ENCODE data around the gene SLC9A3.

The SLC9A3 gene

DNA sequence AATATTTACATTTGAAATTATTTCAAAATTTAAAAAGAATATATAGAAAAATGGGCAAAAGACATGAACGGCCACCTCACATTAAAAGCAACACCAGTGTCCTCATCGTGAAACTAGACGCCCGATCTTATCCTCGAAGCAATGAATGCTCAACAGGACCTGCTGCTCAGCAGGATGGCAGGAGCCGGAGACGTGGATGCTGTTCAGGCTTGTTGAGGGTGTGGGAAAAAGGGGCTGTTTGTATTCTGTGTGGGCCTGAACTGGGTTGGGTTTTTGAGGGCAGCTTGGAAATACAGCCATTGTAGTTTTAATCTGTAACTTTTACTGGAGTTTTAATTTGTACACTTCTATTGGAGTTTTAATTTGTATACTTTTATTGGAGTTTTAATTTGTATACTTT lies 60.9 kb downstream of the SLC9A3 start:
- Histone ChIP-seq H3K9ac (ENCODE audit: low read depth, low read length) (no peak overlapping the region), H2AFZ (ENCODE audit: low read depth, low read length) (no peak overlapping the region), H4K20me1 (ENCODE audit: insufficient read depth, low read length) (peaks cover 7% of the 10 kb centered on the region), H3K36me3 (ENCODE audit: insufficient read depth, low read length) (peaks cover 73% of the 10 kb centered on the region), H3K4me1 (ENCODE audit: insufficient read depth, low read length) (no peaks in the 10 kb centered on the region), H3K79me2 (ENCODE audit: insufficient read depth, low read length) (0 out of 2 replicates have a peak, but pooled peaks cover 4% of the 10 kb centered on the region), H3K4me3 (ENCODE audit: low read depth in 1 of 2, low read length in 2 of 2) (no peak overlapping the region), H3K9me3 (ENCODE audit: insufficient read depth, low read length, severe bottlenecking) (no peaks in the 10 kb centered on the region), H3K27ac (ENCODE audit: low read length) (no peak overlapping the region), H3K27me3 (ENCODE audit: insufficient read depth, low read length, poor library complexity) (no peaks in the 10 kb centered on the region), H3K4me2 (ENCODE audit: insufficient read depth, low read length) (no peak overlapping the region)
- no peak for TF ChIP-seq EZH2 (IDR thresholded peaks at IDR 0.05; ENCODE audit: borderline replicate concordance, low read depth, low read length, severe bottlenecking)
- TF ChIP-seq, protein P1, sequence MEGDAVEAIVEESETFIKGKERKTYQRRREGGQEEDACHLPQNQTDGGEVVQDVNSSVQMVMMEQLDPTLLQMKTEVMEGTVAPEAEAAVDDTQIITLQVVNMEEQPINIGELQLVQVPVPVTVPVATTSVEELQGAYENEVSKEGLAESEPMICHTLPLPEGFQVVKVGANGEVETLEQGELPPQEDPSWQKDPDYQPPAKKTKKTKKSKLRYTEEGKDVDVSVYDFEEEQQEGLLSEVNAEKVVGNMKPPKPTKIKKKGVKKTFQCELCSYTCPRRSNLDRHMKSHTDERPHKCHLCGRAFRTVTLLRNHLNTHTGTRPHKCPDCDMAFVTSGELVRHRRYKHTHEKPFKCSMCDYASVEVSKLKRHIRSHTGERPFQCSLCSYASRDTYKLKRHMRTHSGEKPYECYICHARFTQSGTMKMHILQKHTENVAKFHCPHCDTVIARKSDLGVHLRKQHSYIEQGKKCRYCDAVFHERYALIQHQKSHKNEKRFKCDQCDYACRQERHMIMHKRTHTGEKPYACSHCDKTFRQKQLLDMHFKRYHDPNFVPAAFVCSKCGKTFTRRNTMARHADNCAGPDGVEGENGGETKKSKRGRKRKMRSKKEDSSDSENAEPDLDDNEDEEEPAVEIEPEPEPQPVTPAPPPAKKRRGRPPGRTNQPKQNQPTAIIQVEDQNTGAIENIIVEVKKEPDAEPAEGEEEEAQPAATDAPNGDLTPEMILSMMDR (IDR thresholded peaks at IDR 0.05; ENCODE audit: borderline replicate concordance, extremely low read depth, low read length, poor library complexity, severe bottlenecking), result no peak
- ATAC-seq (ENCODE audit: insufficient read depth, low read depth), result no peak
- DNase-seq, result no peak

DNA sequence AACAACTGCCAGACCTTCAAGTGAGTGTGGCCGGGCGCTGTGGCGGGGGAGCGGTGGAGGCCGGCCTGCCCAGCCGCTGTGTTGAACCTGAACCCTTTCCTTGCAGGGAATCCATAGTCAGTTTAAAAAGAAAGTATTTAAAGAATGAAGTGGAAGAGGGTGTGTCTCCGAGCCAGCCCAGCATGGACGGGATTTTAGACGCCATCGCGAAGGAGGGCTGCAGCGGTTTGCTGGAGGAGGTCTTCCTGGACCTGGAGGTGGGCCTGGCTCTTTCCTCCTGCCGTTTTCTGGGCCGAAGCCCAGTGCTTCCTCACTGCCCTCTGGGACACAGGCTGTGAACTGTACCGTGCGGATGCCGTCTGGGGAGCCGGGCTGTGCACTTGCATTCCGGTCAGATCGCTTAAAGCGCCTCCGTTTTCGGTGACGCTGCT lies 62.2 kb downstream of the SLC9A3 start:
- Histone ChIP-seq H3K4me1 (ENCODE audit: insufficient read depth, low read length) (no peaks in the 10 kb centered on the region), H2AFZ (ENCODE audit: low read depth, low read length) (no peak overlapping the region), H3K4me2 (ENCODE audit: insufficient read depth, low read length) (no peak overlapping the region), H3K79me2 (ENCODE audit: insufficient read depth, low read length) (peaks cover 11% of the 10 kb centered on the region; the same call in 1 of the 2 replicates), H3K9ac (ENCODE audit: low read depth, low read length) (no peak overlapping the region), H4K20me1 (ENCODE audit: insufficient read depth, low read length) (peaks cover 12% of the 10 kb centered on the region), H3K4me3 (ENCODE audit: low read depth in 1 of 2, low read length in 2 of 2) (no peak overlapping the region), H3K27me3 (ENCODE audit: insufficient read depth, low read length, poor library complexity) (no peaks in the 10 kb centered on the region), H3K36me3 (ENCODE audit: insufficient read depth, low read length) (peaks cover 85% of the 10 kb centered on the region), H3K9me3 (ENCODE audit: insufficient read depth, low read length, severe bottlenecking) (no peaks in the 10 kb centered on the region), H3K27ac (ENCODE audit: low read length) (no peak overlapping the region)
- TF ChIP-seq EZH2 (IDR thresholded peaks at IDR 0.05; ENCODE audit: borderline replicate concordance, low read depth, low read length, severe bottlenecking), result no peak
- TF ChIP-seq, protein P1 (IDR thresholded peaks at IDR 0.05; ENCODE audit: borderline replicate concordance, extremely low read depth, low read length, poor library complexity, severe bottlenecking), result no peak
- ATAC-seq (ENCODE audit: insufficient read depth, low read depth), result no peak
- DNase-seq, result no peak

DNA sequence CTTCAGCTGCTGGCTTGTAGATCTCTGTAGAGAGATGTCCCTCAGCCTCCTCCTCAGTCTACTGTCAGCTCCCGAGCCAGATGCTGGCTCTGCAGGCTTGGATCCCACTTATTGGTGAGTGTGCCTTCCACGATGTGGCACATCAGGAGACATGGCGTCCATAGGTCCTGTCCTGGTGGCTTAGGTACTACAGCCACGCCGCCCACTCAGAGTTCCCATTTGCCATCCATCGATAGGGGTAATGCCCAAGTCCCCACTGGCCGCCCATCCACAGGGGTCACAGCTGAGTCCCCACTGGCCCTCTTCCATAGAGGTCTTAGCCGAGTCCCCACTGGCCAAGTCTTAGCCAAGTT lies 64.0 kb downstream of the SLC9A3 start:
- no peak overlapping the region for H2AFZ ChIP-seq (ENCODE audit: low read depth, low read length)
- no peak overlapping the region for H3K4me2 ChIP-seq (ENCODE audit: insufficient read depth, low read length)
- DNase-seq (no peak), ATAC-seq (ENCODE audit: insufficient read depth, low read depth) (no peak)
- TF ChIP-seq EZH2 (IDR thresholded peaks at IDR 0.05; ENCODE audit: borderline replicate concordance, low read depth, low read length, severe bottlenecking), result no peak
- TF ChIP-seq, protein P1 (IDR thresholded peaks at IDR 0.05; ENCODE audit: borderline replicate concordance, extremely low read depth, low read length, poor library complexity, severe bottlenecking), result no peak
- H3K27me3 ChIP-seq (ENCODE audit: insufficient read depth, low read length, poor library complexity), result no peaks in the 10 kb centered on the region
- no peak overlapping the region for H3K27ac ChIP-seq (ENCODE audit: low read length)
- H3K9ac ChIP-seq (ENCODE audit: low read depth, low read length), result no peak overlapping the region
- no peak overlapping the region for H3K4me3 ChIP-seq (ENCODE audit: low read depth in 1 of 2, low read length in 2 of 2)
- peaks cover 20% of the 10 kb centered on the region for H4K20me1 ChIP-seq (ENCODE audit: insufficient read depth, low read length)
- peaks cover 26% of the 10 kb centered on the region for H3K79me2 ChIP-seq (ENCODE audit: insufficient read depth, low read length)
- peaks cover 91% of the 10 kb centered on the region for H3K36me3 ChIP-seq (ENCODE audit: insufficient read depth, low read length)
- H3K9me3 ChIP-seq (ENCODE audit: insufficient read depth, low read length, severe bottlenecking), result no peaks in the 10 kb centered on the region
- no peaks in the 10 kb centered on the region for H3K4me1 ChIP-seq (ENCODE audit: insufficient read depth, low read length)

All from DND-41 (cell line).